ENCODE results near the gene SYNJ2. TPM values are rescaled to one million over a fixed set of nuclear protein-coding genes. Genes with fewer than 3 reads are reported as not detected.
"Not testable (repeated sequence)": the region's sequence is repeated elsewhere in the genome, so short reads cannot be mapped to it uniquely, and the experiment has no call there.

SYNJ2 gene
- total and polyA plus RNA-seq, 2 donors (not counting 3 experiments of a cell fraction or from before 2014, with no cell fraction given), result 35.1 to 78.2 TPM

GRCh38 chr6:157967486-157967885 is 14.2 kb upstream of the SYNJ2 start:
- dilution Hi-C loops (cut with MboI; ENCODE audit: extremely low pct_ligation_motif_present, low sequenced_read_pairs), result no loop called here
- DNase-seq (ENCODE audit: low read depth, low spot score) (no peak), FAIRE-seq (no peak)
- Histone ChIP-seq H3K9me1 (replicated peaks; ENCODE audit: control insufficient read depth, extremely low read depth, insufficient read depth, low read length) (no peaks in the 10 kb centered on the region), H3K27ac (ENCODE audit: insufficient read depth, low read depth, low read length) (no peak overlapping the region), H2AFZ (ENCODE audit: low read depth, low read length) (no peak overlapping the region), H3K4me2 (ENCODE audit: insufficient read depth, low read length) (no peak overlapping the region), H3K4me3 (replicated peaks in 1 of 3; ENCODE audit: insufficient read depth in 1 of 3, low read depth in 1 of 3, low read length in 3 of 3) (no peak overlapping the region), H3K27me3 (ENCODE audit: control insufficient read depth in 2 of 2, insufficient read depth in 2 of 2, low read length in 2 of 2) (no peaks in the 10 kb centered on the region), H3K79me2 (ENCODE audit: control insufficient read depth, insufficient read depth, low read length) (no peaks in the 10 kb centered on the region), H4K20me1 (replicated peaks; ENCODE audit: control insufficient read depth, extremely low read depth, insufficient read depth, low read length) (no peaks in the 10 kb centered on the region), H3K9ac (replicated peaks; ENCODE audit: extremely low read depth, insufficient read depth, low read length) (no peak overlapping the region), H3K4me1 (ENCODE audit: control insufficient read depth, extremely low read depth, insufficient read depth, low read length) (peaks cover 8% of the 10 kb centered on the region), H3K36me3 (ENCODE audit: control insufficient read depth in 2 of 2, extremely low read depth in 1 of 2, insufficient read depth in 2 of 2, low read length in 2 of 2) (no peaks in the 10 kb centered on the region), H3K9me3 (replicated peaks; ENCODE audit: control insufficient read depth, insufficient read depth, low read length) (no peaks in the 10 kb centered on the region)
- intact Hi-C loops (cut with micrococcal nuclease), result no loop called here
- CTCF ChIA-PET, result no interaction called here
- no TSS peak for BruUV-seq (replicated peaks)
- POLR2A ChIA-PET, result no interaction called here
- TF ChIP-seq JUN (IDR thresholded peaks at IDR 0.05; ENCODE audit: borderline replicate concordance, insufficient read depth, insufficient read length, low read depth) (no peak), MYC (IDR thresholded peaks at IDR 0.05; ENCODE audit: low read depth, low read length) (no peak), MAX (IDR thresholded peaks at IDR 0.05; ENCODE audit: insufficient read depth, insufficient read length) (no peak), GATA2 (IDR thresholded peaks at IDR 0.05; ENCODE audit: insufficient read depth, insufficient read length, low read depth, low read length) (no peak), CTCF (IDR thresholded peaks at IDR 0.05; ENCODE audit: extremely low read depth in 1 of 2, insufficient read depth in 1 of 2, low read depth in 1 of 2, low read length in 2 of 2) (no peak), FOS (IDR thresholded peaks at IDR 0.05; ENCODE audit: borderline replicate concordance, insufficient read depth, low read length) (no peak), EZH2 (IDR thresholded peaks at IDR 0.05; ENCODE audit: borderline replicate concordance, low read depth, low read length, severe bottlenecking) (no peak), POLR2AphosphoS5 (IDR thresholded peaks at IDR 0.05; ENCODE audit: insufficient read depth, low read depth, low read length) (no peak), POLR2A (IDR thresholded peaks at IDR 0.05; ENCODE audit: low read depth, low read length) (no peak)

GRCh38 chr6:157972177-157972576 is 9.5 kb upstream of the SYNJ2 start:
- dilution Hi-C loops (cut with MboI; ENCODE audit: extremely low pct_ligation_motif_present, low sequenced_read_pairs); FAIRE-seq; H4K20me1 ChIP-seq (replicated peaks; ENCODE audit: control insufficient read depth, extremely low read depth, insufficient read depth, low read length); H3K9ac ChIP-seq (replicated peaks; ENCODE audit: extremely low read depth, insufficient read depth, low read length); H3K27me3 ChIP-seq (ENCODE audit: control insufficient read depth in 2 of 2, insufficient read depth in 2 of 2, low read length in 2 of 2); H2AFZ ChIP-seq (ENCODE audit: low read depth, low read length); BruUV-seq (replicated peaks); H3K9me1 ChIP-seq (replicated peaks; ENCODE audit: control insufficient read depth, extremely low read depth, insufficient read depth, low read length); H3K4me2 ChIP-seq (ENCODE audit: insufficient read depth, low read length); DNase-seq (ENCODE audit: low read depth, low spot score); POLR2A ChIA-PET; H3K27ac ChIP-seq (ENCODE audit: insufficient read depth, low read depth, low read length); H3K4me3 ChIP-seq (replicated peaks in 1 of 3; ENCODE audit: insufficient read depth in 1 of 3, low read depth in 1 of 3, low read length in 3 of 3); H3K36me3 ChIP-seq (ENCODE audit: control insufficient read depth in 2 of 2, extremely low read depth in 1 of 2, insufficient read depth in 2 of 2, low read length in 2 of 2); H3K9me3 ChIP-seq (replicated peaks; ENCODE audit: control insufficient read depth, insufficient read depth, low read length); H3K4me1 ChIP-seq (ENCODE audit: control insufficient read depth, extremely low read depth, insufficient read depth, low read length); H3K79me2 ChIP-seq (ENCODE audit: control insufficient read depth, insufficient read depth, low read length); intact Hi-C loops (cut with micrococcal nuclease): not testable (repeated sequence)
- CTCF ChIA-PET, result interaction anchor here (1.4 kb wide), 1 partner anchor 11 kb away, joined by 5 read pairs; no protein-coding TSS in a partner anchor
